Coronary artery (tissue), 2 donors: ENCODE results near the gene MAML3.

ENCODE experiments used
- DNase-seq: peaks from one replicate; pipeline ENCODE4 v3.0.0-alpha.2; 2017; ENCODE audit warnings: low spot score
- H3K27ac ChIP-seq, 2 donors: fragments of 200-600 bp; sonication (generic); one replicate each; pipeline ENCODE4 v1.5.1; 2016 to 2019
- H3K4me3 ChIP-seq: fragments of 200-600 bp; sonication (generic); 2 replicates; pipeline ENCODE4 v1.5.1; 2016; ENCODE audit warnings: mild to moderate bottlenecking, moderate library complexity
- TF ChIP-seq, protein P1 (sequence below): fragments of 200-600 bp; sonication (generic); IDR thresholded peaks from one replicate; pipeline ENCODE4 v1.5.1; 2019; ENCODE audit warnings: antibody characterized with exemption

MAML3 gene

DNA sequence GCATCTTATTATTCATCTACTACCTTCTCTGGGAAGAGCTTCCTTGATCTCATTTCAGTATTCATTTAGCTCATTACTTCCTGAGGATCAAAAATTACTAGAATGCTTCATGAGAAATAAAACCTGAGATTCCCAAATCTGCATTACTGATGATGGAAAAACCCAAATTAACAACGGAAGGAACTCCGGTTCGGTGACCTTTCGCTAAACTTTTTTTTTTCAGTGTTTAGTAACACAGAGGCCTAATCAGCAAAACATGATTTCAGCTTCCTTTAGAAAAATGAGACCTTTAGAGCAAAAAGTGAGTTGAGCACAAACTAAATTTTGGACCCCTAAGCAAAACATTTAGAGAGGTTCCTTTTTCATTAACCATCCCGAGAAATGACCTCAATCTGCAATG is 229.2 kb downstream of the MAML3 start:
- no peak for DNase-seq
- Histone ChIP-seq H3K27ac (no peak overlapping the region), H3K4me3 (no peak overlapping the region)
- TF ChIP-seq, protein P1, sequence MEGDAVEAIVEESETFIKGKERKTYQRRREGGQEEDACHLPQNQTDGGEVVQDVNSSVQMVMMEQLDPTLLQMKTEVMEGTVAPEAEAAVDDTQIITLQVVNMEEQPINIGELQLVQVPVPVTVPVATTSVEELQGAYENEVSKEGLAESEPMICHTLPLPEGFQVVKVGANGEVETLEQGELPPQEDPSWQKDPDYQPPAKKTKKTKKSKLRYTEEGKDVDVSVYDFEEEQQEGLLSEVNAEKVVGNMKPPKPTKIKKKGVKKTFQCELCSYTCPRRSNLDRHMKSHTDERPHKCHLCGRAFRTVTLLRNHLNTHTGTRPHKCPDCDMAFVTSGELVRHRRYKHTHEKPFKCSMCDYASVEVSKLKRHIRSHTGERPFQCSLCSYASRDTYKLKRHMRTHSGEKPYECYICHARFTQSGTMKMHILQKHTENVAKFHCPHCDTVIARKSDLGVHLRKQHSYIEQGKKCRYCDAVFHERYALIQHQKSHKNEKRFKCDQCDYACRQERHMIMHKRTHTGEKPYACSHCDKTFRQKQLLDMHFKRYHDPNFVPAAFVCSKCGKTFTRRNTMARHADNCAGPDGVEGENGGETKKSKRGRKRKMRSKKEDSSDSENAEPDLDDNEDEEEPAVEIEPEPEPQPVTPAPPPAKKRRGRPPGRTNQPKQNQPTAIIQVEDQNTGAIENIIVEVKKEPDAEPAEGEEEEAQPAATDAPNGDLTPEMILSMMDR = no peak

DNA sequence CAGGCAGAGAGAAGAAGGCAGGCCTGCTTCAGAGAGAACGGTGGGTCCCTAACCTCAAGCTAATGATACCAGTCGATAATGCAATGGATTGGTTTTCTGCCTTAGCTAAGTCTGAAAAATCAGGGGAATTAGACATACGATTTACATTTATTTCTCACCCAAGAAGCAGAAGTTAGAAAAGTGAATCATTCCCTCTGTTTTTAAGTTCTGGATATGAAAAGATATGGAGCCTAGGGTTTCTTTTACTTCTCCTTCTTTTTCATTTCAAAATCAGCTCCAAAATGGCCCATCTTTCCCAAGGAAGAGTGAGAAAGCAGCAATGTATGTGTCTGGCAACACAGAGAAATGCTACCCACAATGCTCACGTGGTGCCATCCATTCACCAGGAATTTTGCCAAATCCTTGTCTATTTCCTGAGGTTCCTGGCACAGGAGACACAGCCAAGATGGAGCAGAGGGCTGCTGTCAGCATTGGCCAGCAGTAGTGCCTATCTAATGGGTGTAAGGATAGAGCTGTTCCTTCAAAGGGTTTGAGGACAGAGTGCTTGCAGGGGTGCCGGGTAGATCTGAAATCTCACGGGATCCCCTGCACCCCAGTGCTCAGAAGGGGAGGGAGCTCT is 231.5 kb downstream of the MAML3 start:
- no peak overlapping the region for H3K4me3 ChIP-seq
- no peak for DNase-seq
- TF ChIP-seq, protein P1 = no peak
- H3K27ac ChIP-seq = peak overlapping the region in 1 of 2 donors; percentile 14

DNA sequence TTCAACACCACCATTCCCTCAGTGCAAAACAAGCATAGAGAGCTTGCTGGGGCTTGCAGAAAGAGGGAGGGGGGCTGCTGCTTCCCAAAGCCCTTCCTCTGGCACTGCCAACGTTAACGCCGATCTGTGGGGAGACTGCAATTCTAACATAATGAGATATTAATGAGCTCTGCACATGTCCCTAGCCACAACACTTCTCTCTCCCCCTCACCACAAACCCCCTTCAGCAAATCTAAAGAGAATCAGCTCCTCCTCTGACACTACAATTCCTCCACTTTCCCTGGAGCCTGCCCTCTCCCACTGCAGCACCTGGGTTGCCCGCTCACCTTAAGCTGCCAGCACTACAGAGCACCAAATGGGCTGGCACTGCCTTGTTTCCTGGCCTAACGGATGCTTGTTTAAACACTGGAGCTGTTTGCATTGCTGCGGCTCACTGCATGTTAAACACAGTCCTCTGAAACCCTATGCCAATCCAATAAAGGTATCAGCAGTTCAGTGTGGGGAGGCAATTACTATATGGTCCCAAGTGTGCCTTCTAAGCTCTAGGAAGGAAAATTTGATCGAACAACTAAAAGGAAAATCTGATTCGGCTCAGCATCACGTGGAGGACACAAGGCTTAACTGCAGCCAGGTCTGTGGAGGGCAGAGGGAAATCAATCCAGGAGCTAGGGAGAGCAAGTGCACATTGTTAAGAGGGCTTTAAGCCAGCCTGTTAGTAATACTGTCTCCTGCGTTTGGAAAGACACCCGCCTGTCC is 232.4 kb downstream of the MAML3 start:
- TF ChIP-seq, protein P1 = no peak
- Histone ChIP-seq H3K4me3 (no peak overlapping the region), H3K27ac (peak overlapping the region in 1 of 2 donors; percentile 82)
- DNase-seq = no peak

DNA sequence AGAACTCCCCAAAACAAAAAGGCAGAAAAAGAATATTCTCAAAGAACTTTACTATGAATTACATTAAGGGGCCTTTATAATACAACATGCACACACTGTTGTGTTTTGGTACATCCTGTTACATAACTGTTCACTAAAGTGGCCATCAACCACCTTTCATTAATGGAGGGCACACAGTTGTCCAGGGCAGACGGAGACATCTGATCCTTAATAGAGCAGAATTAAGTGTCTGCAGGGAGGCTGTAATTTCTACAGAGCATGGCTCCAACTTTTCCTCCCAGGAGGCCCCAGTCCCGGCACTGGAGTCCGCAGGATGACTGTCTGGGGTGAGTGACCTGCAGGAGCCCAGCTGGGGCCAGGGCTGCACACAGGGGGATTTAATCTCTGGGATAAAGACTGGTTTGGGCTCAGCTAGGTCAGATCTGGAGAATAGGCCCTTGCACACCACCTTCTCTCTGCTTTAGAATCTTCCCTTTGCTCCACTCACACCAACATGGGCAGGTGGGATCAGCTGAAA is 233.4 kb downstream of the MAML3 start:
- peak overlapping the region in 1 of 2 donors; percentile 82 for H3K27ac ChIP-seq

DNA sequence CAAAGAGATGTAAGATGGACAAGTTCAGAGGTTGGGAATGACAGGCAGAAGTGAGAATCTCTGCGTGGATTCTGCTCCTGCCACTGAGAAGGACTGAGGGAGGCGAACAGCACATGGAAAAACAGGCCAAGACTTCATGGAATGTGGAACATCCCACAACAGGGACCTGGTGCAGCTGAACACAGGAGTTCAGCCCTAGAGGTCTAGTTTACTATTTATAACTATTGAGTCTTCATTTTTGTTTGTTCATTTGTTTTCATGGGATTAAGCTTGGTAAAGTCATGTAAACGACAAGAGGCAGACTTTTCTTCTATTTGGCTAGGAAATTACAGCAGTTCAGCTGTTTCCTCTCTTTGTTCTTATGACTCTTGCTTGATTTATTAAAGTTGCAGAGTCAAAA is 234.5 kb downstream of the MAML3 start:
- TF ChIP-seq, protein P1 = no peak
- peak overlapping the region; percentile 67 to 82 for H3K27ac ChIP-seq
- peak overlapping the region; percentile 31 for H3K4me3 ChIP-seq
- DNase-seq = no peak

More for the DNA sequence above, 233.4 kb downstream of the MAML3 start:
- no peak overlapping the region for H3K4me3 ChIP-seq
- TF ChIP-seq, protein P1 = no peak
- DNase-seq = no peak

DNA sequence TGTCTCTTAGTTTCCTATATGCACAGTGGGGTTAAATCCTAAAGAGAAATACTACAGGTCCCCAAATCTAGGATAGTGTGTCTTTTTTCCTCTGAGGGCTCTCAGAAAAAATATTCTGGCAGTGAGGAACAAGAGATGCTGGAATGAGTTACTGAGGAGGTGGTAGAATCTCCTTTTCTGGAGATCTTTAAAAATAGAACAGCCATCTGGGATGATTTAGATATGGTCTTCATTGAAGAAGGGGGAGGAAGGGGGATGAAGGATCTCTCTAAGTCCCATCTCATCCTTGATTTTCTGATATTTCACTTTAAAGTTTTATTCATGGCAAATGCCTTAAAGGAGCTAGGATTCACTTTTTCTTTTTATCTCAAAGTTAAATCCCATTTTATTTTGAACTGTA is 235.0 kb downstream of the MAML3 start:
- peak overlapping the region; percentile 67 to 82 for H3K27ac ChIP-seq
- H3K4me3 ChIP-seq = peak overlapping the region; percentile 31
- TF ChIP-seq, protein P1 = no peak
- DNase-seq = no peak
